ENCODE measurements around the gene RNF187. TPM values are rescaled to one million over a fixed set of nuclear protein-coding genes. Genes with fewer than 3 reads are reported as not detected.
"Not testable (repeated sequence)": the region's sequence is repeated elsewhere in the genome, so short reads cannot be mapped to it uniquely, and the experiment has no call there.

The RNF187 gene
- total RNA-seq, 2 experiments from 2014 or later, result 257 to 478 TPM

- TF ChIP-seq CTCF (conservative IDR thresholded peaks at IDR 0.05; ENCODE audit: low read length), result no peak
- no peak for TF ChIP-seq EZH2phosphoT487 (IDR thresholded peaks at IDR 0.05; ENCODE audit: borderline replicate concordance, low read depth, low read length)
- peak; percentile 57 for DNase-seq (ENCODE audit: low spot score)
- CTCF ChIA-PET (ENCODE audit: unreplicated experiment), result interaction anchor here (1.1 to 1.3 kb wide), 2 partner anchors 10 to 301 kb away, joined by 3 to 6 read pairs; no protein-coding TSS in a partner anchor
- Histone ChIP-seq H3K79me2 (ENCODE audit: insufficient read depth, low read depth, low read length) (peaks cover 28% of the 10 kb centered on the region; the same call in 1 of the 2 replicates), H3K4me2 (ENCODE audit: low read length) (peak overlapping the region; percentile 91), H2AFZ (ENCODE audit: low read length) (peak overlapping the region; percentile 34; the same call in 1 of the 2 replicates), H3K27ac (ENCODE audit: low read depth, low read length, poor library complexity, severe bottlenecking) (peak overlapping the region; percentile 95), H3K4me1 (ENCODE audit: insufficient read depth, low read length, poor library complexity, severe bottlenecking) (peaks cover 45% of the 10 kb centered on the region), H3K4me3 (ENCODE audit: low read depth, low read length, poor library complexity, severe bottlenecking) (peak overlapping the region; percentile 95), H4K20me1 (ENCODE audit: insufficient read depth, low read length) (no peaks in the 10 kb centered on the region; the same call in 1 of the 2 replicates), H3K9me3 (ENCODE audit: low read length) (no peaks in the 10 kb centered on the region), H3K36me3 (ENCODE audit: insufficient read depth, low read length) (no peaks in the 10 kb centered on the region), H3K9me2 (ENCODE audit: insufficient read depth, low read length) (no peaks in the 10 kb centered on the region)
- intact Hi-C loops (cut with micrococcal nuclease; ENCODE audit: unreplicated experiment), result no loop called here
- POLR2A ChIA-PET, result interaction anchor here (0.9 to 3.8 kb wide), 9 partner anchors 9 to 329 kb away, joined by 3 to 49 read pairs (median 22); partner anchors contain the start of gene RNF187
- BruUV-seq (replicated peaks), result no TSS peak
Measured at GRCh38 chr1:228465571-228466146, 21.5 kb upstream of the RNF187 start.

- H3K27ac ChIP-seq (ENCODE audit: low read depth, low read length, poor library complexity, severe bottlenecking); H3K9me3 ChIP-seq (ENCODE audit: low read length); H4K20me1 ChIP-seq (ENCODE audit: insufficient read depth, low read length); H3K4me3 ChIP-seq (ENCODE audit: low read depth, low read length, poor library complexity, severe bottlenecking); intact Hi-C loops (cut with micrococcal nuclease; ENCODE audit: unreplicated experiment); H3K9me2 ChIP-seq (ENCODE audit: insufficient read depth, low read length); H3K4me2 ChIP-seq (ENCODE audit: low read length); H2AFZ ChIP-seq (ENCODE audit: low read length); H3K36me3 ChIP-seq (ENCODE audit: insufficient read depth, low read length); DNase-seq (ENCODE audit: low spot score); BruUV-seq (replicated peaks); H3K79me2 ChIP-seq (ENCODE audit: insufficient read depth, low read depth, low read length); CTCF ChIA-PET (ENCODE audit: unreplicated experiment): not testable (repeated sequence)
- H3K4me1 ChIP-seq (ENCODE audit: insufficient read depth, low read length, poor library complexity, severe bottlenecking), result peaks cover 23% of the 10 kb centered on the region
- POLR2A ChIA-PET, result interaction anchor here (1.0 kb wide), 1 partner anchor 10 kb away, joined by 4 read pairs; a partner anchor contains a TSS
Measured at GRCh38 chr1:228468188-228468587, 19.0 kb upstream of the RNF187 start.

GRCh38 chr1:228469413-228470162 is 17.6 kb upstream of the RNF187 start:
- ChIA-PET POLR2A (interaction anchor here (0.9 kb wide), 1 partner anchor 21 kb away, joined by 4 read pairs; no protein-coding TSS in a partner anchor), CTCF (ENCODE audit: unreplicated experiment) (no interaction called here)
- Histone ChIP-seq H3K9me2 (ENCODE audit: insufficient read depth, low read length) (no peaks in the 10 kb centered on the region), H3K27ac (ENCODE audit: low read depth, low read length, poor library complexity, severe bottlenecking) (no peak overlapping the region), H3K4me1 (ENCODE audit: insufficient read depth, low read length, poor library complexity, severe bottlenecking) (peaks cover 21% of the 10 kb centered on the region), H3K9me3 (ENCODE audit: low read length) (no peaks in the 10 kb centered on the region), H3K36me3 (ENCODE audit: insufficient read depth, low read length) (no peaks in the 10 kb centered on the region), H3K4me3 (ENCODE audit: low read depth, low read length, poor library complexity, severe bottlenecking) (no peak overlapping the region), H3K79me2 (ENCODE audit: insufficient read depth, low read depth, low read length) (no peaks in the 10 kb centered on the region), H4K20me1 (ENCODE audit: insufficient read depth, low read length) (no peaks in the 10 kb centered on the region), H3K4me2 (ENCODE audit: low read length) (no peak overlapping the region), H2AFZ (ENCODE audit: low read length) (no peak overlapping the region)
- no TSS peak for BruUV-seq (replicated peaks)
- no peak for DNase-seq (ENCODE audit: low spot score)
- intact Hi-C loops (cut with micrococcal nuclease; ENCODE audit: unreplicated experiment), result no loop called here
- TF ChIP-seq CTCF (conservative IDR thresholded peaks at IDR 0.05; ENCODE audit: low read length) (no peak), EZH2phosphoT487 (IDR thresholded peaks at IDR 0.05; ENCODE audit: borderline replicate concordance, low read depth, low read length) (no peak)
